ENCODE data around the gene GALNT2.

The GALNT2 gene

DNA sequence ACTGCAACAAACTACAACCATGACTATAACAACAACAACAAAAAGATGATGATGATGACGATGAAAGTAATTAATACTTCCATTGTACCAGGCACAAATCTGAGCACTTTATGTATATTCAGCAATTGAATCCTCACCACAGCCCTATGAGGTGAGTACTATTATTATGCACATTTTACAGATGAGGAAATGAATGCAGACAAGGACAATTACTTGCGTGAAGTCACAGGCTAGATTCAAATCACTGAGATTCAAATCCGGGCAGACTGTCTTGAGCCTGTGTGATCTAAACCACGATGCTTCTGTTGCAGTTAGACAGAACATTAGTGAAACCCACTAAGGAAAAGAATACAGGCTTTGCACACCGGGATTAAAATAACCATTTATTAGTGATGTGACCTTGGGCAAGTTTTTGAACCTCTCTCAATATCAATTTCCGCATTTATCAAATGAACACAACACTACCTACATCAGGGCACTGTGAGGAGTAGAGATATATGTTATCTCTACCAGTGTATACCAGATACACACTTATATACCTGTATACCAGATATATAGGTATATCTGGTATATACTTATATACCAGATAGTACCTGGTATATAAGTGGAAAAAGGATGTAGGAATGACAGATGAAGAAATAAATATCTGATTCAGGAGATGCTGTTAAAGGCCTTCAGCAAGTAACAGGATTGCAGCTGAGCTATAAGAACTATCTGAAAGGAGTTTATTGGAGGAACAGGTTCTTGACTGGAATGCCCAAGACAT lies 34.3 kb upstream of the GALNT2 start:
- H3K9me3 ChIP-seq (replicated peaks; ENCODE audit: low read length) = no peaks in the 10 kb centered on the region
- no peaks in the 10 kb centered on the region for H3K4me1 ChIP-seq (ENCODE audit: control insufficient read depth, insufficient read depth, low read length)
- no peaks in the 10 kb centered on the region for H3K36me3 ChIP-seq (ENCODE audit: insufficient read depth, low read length)
- H3K27me3 ChIP-seq (ENCODE audit: control insufficient read depth, insufficient read depth, low read length) = no peaks in the 10 kb centered on the region
- H3K9ac ChIP-seq (ENCODE audit: low read depth, low read length) = no peak overlapping the region
- H3K4me2 ChIP-seq (ENCODE audit: low read length) = no peak overlapping the region
- H3K4me3 ChIP-seq (ENCODE audit: low read length) = no peak overlapping the region

- Histone ChIP-seq H3K36me3 (ENCODE audit: insufficient read depth, low read length) (no peaks in the 10 kb centered on the region), H3K4me1 (ENCODE audit: control insufficient read depth, insufficient read depth, low read length) (no peaks in the 10 kb centered on the region), H3K4me2 (ENCODE audit: low read length) (no peak overlapping the region), H3K27me3 (ENCODE audit: control insufficient read depth, insufficient read depth, low read length) (no peaks in the 10 kb centered on the region), H3K4me3 (ENCODE audit: low read length) (no peak overlapping the region), H3K9me3 (replicated peaks; ENCODE audit: low read length) (no peaks in the 10 kb centered on the region), H3K9ac (ENCODE audit: low read depth, low read length) (no peak overlapping the region)
Measured at GRCh38 chr1:230037261-230037660, 29.8 kb upstream of the GALNT2 start.

GRCh38 chr1:230040440-230040839 lies 26.6 kb upstream of the GALNT2 start:
- no peaks in the 10 kb centered on the region for H3K36me3 ChIP-seq (ENCODE audit: insufficient read depth, low read length)
- H3K9me3 ChIP-seq (replicated peaks; ENCODE audit: low read length) = no peaks in the 10 kb centered on the region
- no peaks in the 10 kb centered on the region for H3K4me1 ChIP-seq (ENCODE audit: control insufficient read depth, insufficient read depth, low read length)
- H3K9ac ChIP-seq (ENCODE audit: low read depth, low read length) = no peak overlapping the region
- H3K27me3 ChIP-seq (ENCODE audit: control insufficient read depth, insufficient read depth, low read length) = no peaks in the 10 kb centered on the region
- H3K4me3 ChIP-seq (ENCODE audit: low read length) = no peak overlapping the region
- H3K4me2 ChIP-seq (ENCODE audit: low read length) = no peak overlapping the region

- H3K9ac ChIP-seq (ENCODE audit: low read depth, low read length) = no peak overlapping the region
Measured at GRCh38 chr1:230043081-230043480, 24.0 kb upstream of the GALNT2 start.

DNA sequence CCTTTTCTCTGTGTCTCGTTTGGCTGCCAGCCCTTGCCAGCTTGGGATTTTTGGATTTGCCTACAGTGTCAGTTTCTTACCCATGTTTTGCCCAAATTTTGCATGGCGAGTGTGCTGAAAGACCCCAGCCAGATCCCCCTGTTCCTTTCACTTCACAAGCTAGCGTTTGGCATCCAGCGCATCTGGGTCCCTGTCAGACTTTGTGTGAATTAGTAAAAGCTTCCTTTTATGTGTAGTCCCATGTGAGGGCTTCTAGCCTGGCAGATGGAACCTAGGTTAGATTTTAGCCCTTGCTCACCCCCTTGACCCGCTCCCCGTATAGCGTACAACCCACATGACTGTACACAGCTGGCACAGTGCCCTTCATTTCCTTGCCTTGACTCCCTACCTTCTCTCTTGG lies 22.3 kb upstream of the GALNT2 start:
- Histone ChIP-seq H3K4me3 (ENCODE audit: low read length) (no peak overlapping the region), H3K9ac (ENCODE audit: low read depth, low read length) (no peak overlapping the region), H3K9me3 (replicated peaks; ENCODE audit: low read length) (no peaks in the 10 kb centered on the region)

More at GRCh38 chr1:230043081-230043480, 24.0 kb upstream of the GALNT2 start:
- H3K4me1 ChIP-seq (ENCODE audit: control insufficient read depth, insufficient read depth, low read length) = no peaks in the 10 kb centered on the region
- no peaks in the 10 kb centered on the region for H3K36me3 ChIP-seq (ENCODE audit: insufficient read depth, low read length)
- no peak overlapping the region for H3K4me3 ChIP-seq (ENCODE audit: low read length)
- H3K9me3 ChIP-seq (replicated peaks; ENCODE audit: low read length) = no peaks in the 10 kb centered on the region
- no peaks in the 10 kb centered on the region for H3K27me3 ChIP-seq (ENCODE audit: control insufficient read depth, insufficient read depth, low read length)
- H3K4me2 ChIP-seq (ENCODE audit: low read length) = no peak overlapping the region

DNA sequence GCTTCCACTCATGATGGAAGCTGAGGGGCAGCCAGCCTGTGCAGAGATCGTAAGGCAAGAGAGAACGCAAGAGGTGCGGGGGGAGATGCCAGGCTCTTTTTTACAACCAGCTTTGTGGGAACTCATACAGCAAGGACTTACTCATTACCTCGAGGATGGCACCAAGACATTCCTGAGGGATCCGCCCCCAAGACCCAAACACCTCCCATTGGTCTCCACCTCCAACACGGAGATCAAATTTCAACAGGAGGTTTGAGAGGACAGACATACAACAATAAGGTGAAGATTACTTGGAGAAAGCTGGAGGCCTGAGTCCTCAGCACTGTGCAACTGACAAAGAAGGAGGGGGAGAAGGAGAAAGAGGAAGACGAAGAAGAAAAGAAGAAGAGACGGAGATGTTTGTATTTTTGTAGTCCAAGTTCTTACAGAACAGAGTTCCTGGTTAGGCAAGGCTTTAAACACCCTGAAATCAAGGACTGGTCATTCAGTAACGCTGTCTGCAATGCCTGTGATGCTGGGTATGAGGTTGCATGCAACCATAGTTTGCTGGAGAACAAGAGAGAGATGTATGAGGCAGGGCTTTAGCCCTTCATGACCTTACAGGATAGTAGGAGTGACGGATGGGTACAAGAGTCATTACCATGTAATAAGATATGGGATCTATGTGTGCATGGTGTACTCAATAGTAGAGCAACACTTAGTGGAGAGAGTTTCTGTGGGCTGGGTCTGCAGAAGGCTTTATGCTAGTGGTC lies 19.7 kb upstream of the GALNT2 start:
- no peak overlapping the region for H3K4me3 ChIP-seq (ENCODE audit: low read length)
- peaks cover 10% of the 10 kb centered on the region for H3K27me3 ChIP-seq (ENCODE audit: control insufficient read depth, insufficient read depth, low read length)
- no peaks in the 10 kb centered on the region for H3K4me1 ChIP-seq (ENCODE audit: control insufficient read depth, insufficient read depth, low read length)
- no peaks in the 10 kb centered on the region for H3K9me3 ChIP-seq (replicated peaks; ENCODE audit: low read length)
- no peaks in the 10 kb centered on the region for H3K36me3 ChIP-seq (ENCODE audit: insufficient read depth, low read length)
- H3K9ac ChIP-seq (ENCODE audit: low read depth, low read length) = no peak overlapping the region
- no peak overlapping the region for H3K4me2 ChIP-seq (ENCODE audit: low read length)

More for the DNA sequence above, 22.3 kb upstream of the GALNT2 start:
- no peaks in the 10 kb centered on the region for H3K36me3 ChIP-seq (ENCODE audit: insufficient read depth, low read length)
- H3K4me2 ChIP-seq (ENCODE audit: low read length) = no peak overlapping the region
- H3K4me1 ChIP-seq (ENCODE audit: control insufficient read depth, insufficient read depth, low read length) = no peaks in the 10 kb centered on the region
- H3K27me3 ChIP-seq (ENCODE audit: control insufficient read depth, insufficient read depth, low read length) = peaks cover 2% of the 10 kb centered on the region

DNA sequence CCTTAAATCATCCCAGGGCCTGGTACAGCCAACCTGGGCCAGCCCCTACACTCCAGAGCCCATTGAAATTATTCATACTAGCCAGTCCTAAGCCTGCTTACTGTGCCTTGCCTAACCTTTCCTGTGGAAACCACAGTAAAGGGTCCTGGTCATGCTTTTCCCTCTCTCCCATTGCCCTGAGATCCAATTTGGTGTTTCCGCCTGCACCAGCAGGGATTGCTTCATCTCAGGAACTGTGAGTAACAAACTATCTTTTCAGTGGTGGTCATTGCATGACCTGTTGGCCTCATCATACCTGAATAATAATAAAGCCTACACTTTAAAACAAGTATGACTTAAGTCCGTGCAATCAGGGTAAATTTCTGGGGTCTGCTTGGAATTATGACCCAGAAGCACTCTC lies 18.7 kb upstream of the GALNT2 start:
- H3K36me3 ChIP-seq (ENCODE audit: insufficient read depth, low read length) = no peaks in the 10 kb centered on the region
- H3K4me1 ChIP-seq (ENCODE audit: control insufficient read depth, insufficient read depth, low read length) = no peaks in the 10 kb centered on the region
- no peaks in the 10 kb centered on the region for H3K9me3 ChIP-seq (replicated peaks; ENCODE audit: low read length)
- no peak overlapping the region for H3K9ac ChIP-seq (ENCODE audit: low read depth, low read length)
- H3K4me3 ChIP-seq (ENCODE audit: low read length) = no peak overlapping the region
- peaks cover 10% of the 10 kb centered on the region for H3K27me3 ChIP-seq (ENCODE audit: control insufficient read depth, insufficient read depth, low read length)
- H3K4me2 ChIP-seq (ENCODE audit: low read length) = no peak overlapping the region

GRCh38 chr1:230048922-230049321 lies 18.1 kb upstream of the GALNT2 start:
- no peak overlapping the region for H3K4me2 ChIP-seq (ENCODE audit: low read length)

GRCh38 chr1:230049731-230050130 lies 17.3 kb upstream of the GALNT2 start:
- Histone ChIP-seq H3K9ac (ENCODE audit: low read depth, low read length) (no peak overlapping the region), H3K4me2 (ENCODE audit: low read length) (no peak overlapping the region), H3K9me3 (replicated peaks; ENCODE audit: low read length) (no peaks in the 10 kb centered on the region), H3K27me3 (ENCODE audit: control insufficient read depth, insufficient read depth, low read length) (peaks cover 10% of the 10 kb centered on the region), H3K36me3 (ENCODE audit: insufficient read depth, low read length) (no peaks in the 10 kb centered on the region), H3K4me3 (ENCODE audit: low read length) (no peak overlapping the region), H3K4me1 (ENCODE audit: control insufficient read depth, insufficient read depth, low read length) (no peaks in the 10 kb centered on the region)

More at GRCh38 chr1:230048922-230049321, 18.1 kb upstream of the GALNT2 start:
- Histone ChIP-seq H3K27me3 (ENCODE audit: control insufficient read depth, insufficient read depth, low read length) (peaks cover 10% of the 10 kb centered on the region), H3K36me3 (ENCODE audit: insufficient read depth, low read length) (no peaks in the 10 kb centered on the region), H3K4me1 (ENCODE audit: control insufficient read depth, insufficient read depth, low read length) (no peaks in the 10 kb centered on the region), H3K9me3 (replicated peaks; ENCODE audit: low read length) (no peaks in the 10 kb centered on the region), H3K9ac (ENCODE audit: low read depth, low read length) (no peak overlapping the region), H3K4me3 (ENCODE audit: low read length) (no peak overlapping the region)

GRCh38 chr1:230050973-230051735 lies 15.9 kb upstream of the GALNT2 start:
- H3K4me3 ChIP-seq (ENCODE audit: low read length) = no peak overlapping the region
- H3K27me3 ChIP-seq (ENCODE audit: control insufficient read depth, insufficient read depth, low read length) = peaks cover 10% of the 10 kb centered on the region
- H3K9ac ChIP-seq (ENCODE audit: low read depth, low read length) = no peak overlapping the region
- no peak overlapping the region for H3K4me2 ChIP-seq (ENCODE audit: low read length)
- H3K9me3 ChIP-seq (replicated peaks; ENCODE audit: low read length) = no peaks in the 10 kb centered on the region
- no peaks in the 10 kb centered on the region for H3K4me1 ChIP-seq (ENCODE audit: control insufficient read depth, insufficient read depth, low read length)
- H3K36me3 ChIP-seq (ENCODE audit: insufficient read depth, low read length) = no peaks in the 10 kb centered on the region

DNA sequence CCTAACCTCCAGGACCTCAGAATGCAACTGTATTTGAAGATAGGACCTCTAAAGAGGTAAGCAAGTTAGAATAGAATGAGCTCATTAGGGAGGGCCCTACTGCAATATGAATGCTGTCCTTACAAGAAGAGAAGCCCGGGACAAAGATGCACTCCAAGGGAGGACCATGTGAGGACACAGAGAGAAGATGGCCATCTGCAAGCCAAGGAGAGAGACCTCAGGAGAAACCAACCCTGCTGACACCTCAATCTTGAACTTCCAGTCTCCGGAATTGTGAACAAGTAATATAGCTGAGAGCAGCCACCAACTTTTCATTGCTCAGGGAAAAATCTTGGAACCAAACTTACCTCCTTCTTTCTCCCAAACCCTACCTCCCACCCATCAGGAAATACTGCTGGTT lies 15.0 kb upstream of the GALNT2 start:
- no peaks in the 10 kb centered on the region for H3K36me3 ChIP-seq (ENCODE audit: insufficient read depth, low read length)
- peaks cover 10% of the 10 kb centered on the region for H3K27me3 ChIP-seq (ENCODE audit: control insufficient read depth, insufficient read depth, low read length)
- no peaks in the 10 kb centered on the region for H3K9me3 ChIP-seq (replicated peaks; ENCODE audit: low read length)
- H3K4me2 ChIP-seq (ENCODE audit: low read length) = no peak overlapping the region
- H3K9ac ChIP-seq (ENCODE audit: low read depth, low read length) = no peak overlapping the region
- H3K4me3 ChIP-seq (ENCODE audit: low read length) = no peak overlapping the region
- no peaks in the 10 kb centered on the region for H3K4me1 ChIP-seq (ENCODE audit: control insufficient read depth, insufficient read depth, low read length)

All from skeletal muscle satellite cell (primary cell).